ENCODE measurements around the gene AMT.

Gene AMT

DNA sequence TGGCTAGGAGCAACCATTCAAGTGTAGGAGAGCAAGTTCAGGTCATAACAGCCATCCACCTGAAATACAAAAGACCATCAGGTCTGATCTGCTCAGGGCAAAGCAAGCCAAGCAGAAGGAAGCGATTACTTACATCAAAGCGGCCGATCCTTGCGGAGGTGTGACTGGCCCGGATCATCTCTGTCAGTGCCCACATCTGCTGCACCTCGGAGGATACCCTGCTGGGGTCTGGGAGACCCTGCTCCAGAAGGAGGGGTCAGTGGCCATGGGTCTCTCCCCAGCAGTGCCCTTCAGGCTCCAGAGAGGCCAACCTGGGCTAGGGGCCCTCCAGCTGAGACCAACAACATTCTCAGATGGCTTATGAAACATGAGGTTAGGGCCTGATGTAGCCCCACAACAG lies 2.5 kb upstream of the AMT start:
- Histone ChIP-seq H3K4me2 (ENCODE audit: low read depth, low read length, poor library complexity, severe bottlenecking) (peak overlapping the region; percentile 52), H3F3A (ENCODE audit: low read depth) (no peaks in the 10 kb centered on the region), H4K20me1 (ENCODE audit: insufficient read depth, low read length, poor library complexity, severe bottlenecking) (no peaks in the 10 kb centered on the region), H3K36me3 (ENCODE audit: insufficient read depth, low read length) (no peaks in the 10 kb centered on the region), H3K9me2 (replicated peaks; ENCODE audit: low read depth, low read length) (no peaks in the 10 kb centered on the region), H3K79me2 (ENCODE audit: insufficient read depth, low read length) (0 out of 2 replicates have a peak, but pooled peaks cover 12% of the 10 kb centered on the region), H3K4me1 (ENCODE audit: insufficient read depth, low read length, poor library complexity, severe bottlenecking) (peaks cover 19% of the 10 kb centered on the region), H3K27me3 (ENCODE audit: insufficient read depth, low read length, poor library complexity, severe bottlenecking) (no peaks in the 10 kb centered on the region), H3K9me3 (ENCODE audit: insufficient read depth, low read depth, low read length) (no peaks in the 10 kb centered on the region), H3K9ac (ENCODE audit: low read depth, low read length, poor library complexity, severe bottlenecking) (peak overlapping the region; percentile 51), H3K4me3 (ENCODE audit: low read length, poor library complexity, severe bottlenecking) (no peak overlapping the region), H2AFZ (ENCODE audit: low read length) (no peak overlapping the region)
- TF ChIP-seq, protein P1, sequence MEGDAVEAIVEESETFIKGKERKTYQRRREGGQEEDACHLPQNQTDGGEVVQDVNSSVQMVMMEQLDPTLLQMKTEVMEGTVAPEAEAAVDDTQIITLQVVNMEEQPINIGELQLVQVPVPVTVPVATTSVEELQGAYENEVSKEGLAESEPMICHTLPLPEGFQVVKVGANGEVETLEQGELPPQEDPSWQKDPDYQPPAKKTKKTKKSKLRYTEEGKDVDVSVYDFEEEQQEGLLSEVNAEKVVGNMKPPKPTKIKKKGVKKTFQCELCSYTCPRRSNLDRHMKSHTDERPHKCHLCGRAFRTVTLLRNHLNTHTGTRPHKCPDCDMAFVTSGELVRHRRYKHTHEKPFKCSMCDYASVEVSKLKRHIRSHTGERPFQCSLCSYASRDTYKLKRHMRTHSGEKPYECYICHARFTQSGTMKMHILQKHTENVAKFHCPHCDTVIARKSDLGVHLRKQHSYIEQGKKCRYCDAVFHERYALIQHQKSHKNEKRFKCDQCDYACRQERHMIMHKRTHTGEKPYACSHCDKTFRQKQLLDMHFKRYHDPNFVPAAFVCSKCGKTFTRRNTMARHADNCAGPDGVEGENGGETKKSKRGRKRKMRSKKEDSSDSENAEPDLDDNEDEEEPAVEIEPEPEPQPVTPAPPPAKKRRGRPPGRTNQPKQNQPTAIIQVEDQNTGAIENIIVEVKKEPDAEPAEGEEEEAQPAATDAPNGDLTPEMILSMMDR (conservative IDR thresholded peaks at IDR 0.05; ENCODE audit: low read length), result no peak
- no peak for TF ChIP-seq EZH2phosphoT487 (IDR thresholded peaks at IDR 0.05; ENCODE audit: borderline replicate concordance)

DNA sequence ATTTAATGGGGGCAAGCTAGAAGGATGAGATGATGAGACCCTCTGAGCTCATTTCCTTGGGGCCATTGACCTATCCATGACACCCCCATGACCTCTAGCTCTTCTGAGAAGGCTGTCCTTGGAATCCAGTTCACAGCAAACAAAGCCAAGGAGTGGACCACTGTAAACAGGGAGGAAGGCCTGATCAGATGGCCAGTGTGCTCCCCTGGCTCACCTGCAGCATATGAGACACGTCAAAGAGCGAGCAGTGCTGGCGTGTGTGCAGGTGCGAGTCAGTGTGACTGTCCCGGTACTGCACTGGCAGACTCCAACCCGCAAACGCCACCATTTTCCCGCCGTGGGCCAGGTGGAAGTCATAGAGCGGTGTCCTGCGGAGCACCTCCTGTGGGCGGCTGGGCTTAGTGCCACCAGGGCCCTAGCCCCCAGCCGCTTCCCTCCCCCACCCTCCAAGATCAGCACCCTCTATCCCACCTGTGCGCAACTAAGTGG lies 339 bp downstream of the AMT start:
- no peak for TF ChIP-seq EZH2phosphoT487 (IDR thresholded peaks at IDR 0.05; ENCODE audit: borderline replicate concordance)
- TF ChIP-seq, protein P1 (conservative IDR thresholded peaks at IDR 0.05; ENCODE audit: low read length), result no peak
- Histone ChIP-seq H3F3A (ENCODE audit: low read depth) (no peaks in the 10 kb centered on the region), H3K4me2 (ENCODE audit: low read depth, low read length, poor library complexity, severe bottlenecking) (no peak overlapping the region), H3K4me3 (ENCODE audit: low read length, poor library complexity, severe bottlenecking) (no peak overlapping the region), H3K9ac (ENCODE audit: low read depth, low read length, poor library complexity, severe bottlenecking) (no peak overlapping the region), H3K4me1 (ENCODE audit: insufficient read depth, low read length, poor library complexity, severe bottlenecking) (peaks cover 24% of the 10 kb centered on the region), H4K20me1 (ENCODE audit: insufficient read depth, low read length, poor library complexity, severe bottlenecking) (no peaks in the 10 kb centered on the region), H3K36me3 (ENCODE audit: insufficient read depth, low read length) (no peaks in the 10 kb centered on the region), H3K27me3 (ENCODE audit: insufficient read depth, low read length, poor library complexity, severe bottlenecking) (no peaks in the 10 kb centered on the region), H3K9me3 (ENCODE audit: insufficient read depth, low read depth, low read length) (no peaks in the 10 kb centered on the region), H3K79me2 (ENCODE audit: insufficient read depth, low read length) (0 out of 2 replicates have a peak, but pooled peaks cover 7% of the 10 kb centered on the region), H3K9me2 (replicated peaks; ENCODE audit: low read depth, low read length) (no peaks in the 10 kb centered on the region), H2AFZ (ENCODE audit: low read length) (no peak overlapping the region)

DNA sequence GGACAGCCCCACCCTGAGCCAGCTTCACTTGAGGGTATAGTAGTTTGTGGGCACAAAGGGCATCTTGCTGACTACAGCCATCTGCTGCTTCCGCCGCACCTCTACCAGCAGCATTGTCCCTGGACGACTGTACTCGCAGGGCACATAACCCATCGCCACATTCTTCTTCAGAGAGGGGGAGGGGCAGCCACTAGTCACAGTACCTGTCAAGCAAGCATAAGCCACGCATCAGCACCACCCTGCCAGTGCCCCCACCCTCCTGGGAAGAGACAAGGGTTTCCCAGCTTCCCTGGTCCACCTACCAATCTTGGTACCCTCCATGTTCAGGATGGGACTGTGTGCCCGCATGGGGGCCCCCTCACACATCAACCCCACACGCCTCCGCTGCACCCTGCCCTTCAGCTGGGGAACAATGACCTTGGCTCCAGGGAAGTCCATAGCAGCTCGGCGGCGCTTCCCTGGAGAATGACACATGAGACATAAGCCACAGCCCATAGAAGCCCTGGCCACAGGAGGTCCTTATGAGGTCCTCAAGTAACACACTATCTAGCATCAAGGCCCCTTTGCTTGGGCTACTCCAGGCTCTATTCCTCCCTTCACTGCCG lies 4.7 kb downstream of the AMT start:
- Histone ChIP-seq H3K4me3 (ENCODE audit: low read length, poor library complexity, severe bottlenecking) (no peak overlapping the region), H2AFZ (ENCODE audit: low read length) (no peak overlapping the region), H3K27me3 (ENCODE audit: insufficient read depth, low read length, poor library complexity, severe bottlenecking) (no peaks in the 10 kb centered on the region), H3K36me3 (ENCODE audit: insufficient read depth, low read length) (no peaks in the 10 kb centered on the region), H4K20me1 (ENCODE audit: insufficient read depth, low read length, poor library complexity, severe bottlenecking) (no peaks in the 10 kb centered on the region), H3K4me2 (ENCODE audit: low read depth, low read length, poor library complexity, severe bottlenecking) (peak overlapping the region; percentile 86), H3K9ac (ENCODE audit: low read depth, low read length, poor library complexity, severe bottlenecking) (peak overlapping the region; percentile 66), H3K9me3 (ENCODE audit: insufficient read depth, low read depth, low read length) (no peaks in the 10 kb centered on the region), H3K79me2 (ENCODE audit: insufficient read depth, low read length) (peaks cover 19% of the 10 kb centered on the region), H3K9me2 (replicated peaks; ENCODE audit: low read depth, low read length) (no peaks in the 10 kb centered on the region), H3F3A (ENCODE audit: low read depth) (peaks cover 10% of the 10 kb centered on the region), H3K4me1 (ENCODE audit: insufficient read depth, low read length, poor library complexity, severe bottlenecking) (peaks cover 37% of the 10 kb centered on the region)
- TF ChIP-seq, protein P1 (conservative IDR thresholded peaks at IDR 0.05; ENCODE audit: low read length), result no peak
- TF ChIP-seq EZH2phosphoT487 (IDR thresholded peaks at IDR 0.05; ENCODE audit: borderline replicate concordance), result no peak

Measured in Loucy (cell line).